Keratinocyte (primary cell): ENCODE measurements around the gene ABHD17B. TPM values are rescaled to one million over a fixed set of nuclear protein-coding genes. Genes with fewer than 3 reads are reported as not detected.

Source experiments
- DNase-seq: peaks from one replicate; pipeline ENCODE4 v3.0.0-alpha.2; 2011; ENCODE audit warnings: low read depth, missing footprints, low spot score
- FAIRE-seq: peaks from 2 replicates; lab custom pipeline; 2011; peaks lifted over from hg19 to GRCh38; lab: Jason Lieb, UNC
- H2AFZ ChIP-seq: 2 replicates; pipeline ENCODE4 v1.6.0; 2012; ENCODE audit warnings: low read length, control low read depth, inconsistent platforms; ENCODE audit not compliant: control insufficient read depth
- H3K27ac ChIP-seq: 2 replicates; pipeline ENCODE4 v1.5.1; 2011; ENCODE audit warnings: low read length; ENCODE audit not compliant: control insufficient read depth, insufficient read depth
- H3K27me3 ChIP-seq: 3 replicates; pipeline ENCODE4 v1.6.0; 2011; ENCODE audit warnings: low read length; ENCODE audit not compliant: control insufficient read depth, insufficient read depth; ENCODE audit errors: extremely low read depth
- H3K36me3 ChIP-seq, 2 experiments: 2 replicates in 1 of 2; 3 replicates in 1 of 2; pipeline ENCODE4 v1.5.1; 2011; ENCODE audit warnings: low read length in 2 of 2, mild to moderate bottlenecking in 1 of 2; ENCODE audit not compliant: control insufficient read depth in 2 of 2, insufficient read depth in 2 of 2; ENCODE audit errors: extremely low read depth in 1 of 2
- H3K4me1 ChIP-seq: 3 replicates; pipeline ENCODE4 v1.5.1; 2011; ENCODE audit warnings: low read length; ENCODE audit not compliant: control insufficient read depth, insufficient read depth; ENCODE audit errors: extremely low read depth
- H3K4me2 ChIP-seq: 3 replicates; pipeline ENCODE4 v1.6.0; 2011; ENCODE audit warnings: low read depth, low read length; ENCODE audit not compliant: control insufficient read depth, insufficient read depth; ENCODE audit errors: extremely low read depth
- H3K4me3 ChIP-seq, 3 experiments: fragments of 200-600 bp in 1 of 3; sonication (generic) in 1 of 3; 2 replicates in 2 of 3; 3 replicates in 1 of 3; pipeline ENCODE4 v1.5.1; 2011 to 2016; ENCODE audit warnings: low read length in 3 of 3, mild to moderate bottlenecking in 3 of 3, control low read depth in 2 of 3, inconsistent platforms in 1 of 3, low read depth in 1 of 3, mixed read lengths in 1 of 3, mixed run types in 1 of 3, moderate library complexity in 1 of 3; ENCODE audit not compliant: control insufficient read depth in 2 of 3, insufficient read depth in 2 of 3; ENCODE audit errors: extremely low read depth in 1 of 3
- H3K79me2 ChIP-seq: 2 replicates; pipeline ENCODE4 v1.6.0; 2012; ENCODE audit warnings: low read length; ENCODE audit not compliant: control insufficient read depth, insufficient read depth
- H3K9ac ChIP-seq: 3 replicates; pipeline ENCODE4 v1.6.0; 2011; ENCODE audit warnings: low read length; ENCODE audit not compliant: control insufficient read depth, insufficient read depth; ENCODE audit errors: extremely low read depth
- H3K9me1 ChIP-seq: 3 replicates; pipeline ENCODE4 v1.6.0; 2011; ENCODE audit warnings: low read length; ENCODE audit not compliant: control insufficient read depth, insufficient read depth; ENCODE audit errors: extremely low read depth
- H3K9me3 ChIP-seq: 2 replicates; pipeline ENCODE4 v1.5.1; 2012; ENCODE audit warnings: low read depth, low read length; ENCODE audit not compliant: control insufficient read depth
- H4K20me1 ChIP-seq: 3 replicates; pipeline ENCODE4 v1.6.0; 2011; ENCODE audit warnings: low read length; ENCODE audit not compliant: control insufficient read depth, insufficient read depth; ENCODE audit errors: extremely low read depth
- CTCF ChIP-seq, 3 experiments: IDR thresholded peaks in 1 of 3; conservative IDR thresholded peaks in 1 of 3; optimal IDR thresholded peaks in 1 of 3; 2 replicates in 2 of 3; 3 replicates in 1 of 3; pipeline versions ENCODE3 to v1.5.1; 2011; ENCODE audit warnings: low read length in 3 of 3, mild to moderate bottlenecking in 3 of 3, moderate library complexity in 2 of 3, control low read depth in 1 of 3, inconsistent platforms in 1 of 3; ENCODE audit not compliant: insufficient read depth in 2 of 3; ENCODE audit errors: extremely low read depth in 1 of 3
- EZH2 ChIP-seq: IDR thresholded peaks from one replicate; pipeline ENCODE4 v1.6.1; 2012; ENCODE audit warnings: inconsistent platforms, mild to moderate bottlenecking, low read length, moderate library complexity
- dilution Hi-C: fragments of 300-500 bp; cut with MboI; formaldehyde crosslinking; loops from one replicate; pipeline ENCODE4 v1.7.0; 2020; ENCODE audit warnings: low sequenced_read_pairs; ENCODE audit not compliant: extremely low pct_ligation_motif_present
- polyA plus RNA-seq, 5 experiments: library from polyadenylated mRNA; depleted of rRNA in 3 of 5; stranded (reverse) in 3 of 5; stranded (forward) in 1 of 5; unstranded in 1 of 5; fragments of >200 nt; gene quantifications; 1 replicate in 1 of 5; 2 replicates in 3 of 5; 3 replicates in 1 of 5; pipeline versions ENCODE4 v1.2.1 to v1.2.3, GENCODE V29; 2011 to 2012; ENCODE audit warnings: missing spikeins in 2 of 5, low read depth in 1 of 5, low replicate concordance in 1 of 5

ABHD17B gene
- polyA plus RNA-seq, 1 donor (not counting 4 experiments of a cell fraction or from before 2014, with no cell fraction given) = 16.3 TPM

- no peaks in the 10 kb centered on the region for H3K27me3 ChIP-seq
- H3K4me2 ChIP-seq = peak overlapping the region; percentile 83
- H2AFZ ChIP-seq = no peak overlapping the region
- TF ChIP-seq EZH2 (no peak), CTCF (optimal IDR thresholded peaks at IDR 0.05 in 1 of 3, IDR thresholded peaks at IDR 0.05 in 1 of 3, conservative IDR thresholded peaks at IDR 0.05 in 1 of 3; ENCODE audit: extremely low read depth in 1 of 3, insufficient read depth in 2 of 3, low read length in 3 of 3) (no peak)
- H3K36me3 ChIP-seq = no peaks in the 10 kb centered on the region
- peaks cover 62% of the 10 kb centered on the region for H3K79me2 ChIP-seq
- FAIRE-seq = peak; percentile 23
- H3K4me1 ChIP-seq = peaks cover 32% of the 10 kb centered on the region
- no peaks in the 10 kb centered on the region for H4K20me1 ChIP-seq
- no peak overlapping the region for H3K27ac ChIP-seq
- H3K9me3 ChIP-seq = no peaks in the 10 kb centered on the region
- H3K9me1 ChIP-seq = no peaks in the 10 kb centered on the region
- dilution Hi-C loops = no loop called here
- no peak for DNase-seq
- H3K9ac ChIP-seq = no peak overlapping the region
- H3K4me3 ChIP-seq = no peak overlapping the region
Measured at GRCh38 chr9:71895955-71896354, 15.0 kb downstream of the ABHD17B start.

- Histone ChIP-seq H3K4me3 (peak overlapping the region in 2 of 3 experiments; percentile 25 to 34), H3K9ac (no peak overlapping the region), H3K4me1 (peaks cover 32% of the 10 kb centered on the region), H3K27ac (peak overlapping the region; percentile 1), H4K20me1 (no peaks in the 10 kb centered on the region), H3K27me3 (no peaks in the 10 kb centered on the region), H2AFZ (no peak overlapping the region), H3K79me2 (peaks cover 63% of the 10 kb centered on the region), H3K9me1 (no peaks in the 10 kb centered on the region), H3K9me3 (no peaks in the 10 kb centered on the region), H3K4me2 (peak overlapping the region; percentile 83), H3K36me3 (no peaks in the 10 kb centered on the region)
- DNase-seq (no peak), FAIRE-seq (peak; percentile 88)
- dilution Hi-C loops = no loop called here
- no peak for TF ChIP-seq EZH2
- no peak for TF ChIP-seq CTCF (optimal IDR thresholded peaks at IDR 0.05 in 1 of 3, IDR thresholded peaks at IDR 0.05 in 1 of 3, conservative IDR thresholded peaks at IDR 0.05 in 1 of 3; ENCODE audit: extremely low read depth in 1 of 3, insufficient read depth in 2 of 3, low read length in 3 of 3)
Measured at GRCh38 chr9:71895117-71895516, 15.9 kb downstream of the ABHD17B start.
